Measurements from ENCODE around the gene FUBP3. TPM values are rescaled to one million over a fixed set of nuclear protein-coding genes. Genes with fewer than 3 reads are reported as not detected.

Gene FUBP3
- total and polyA plus RNA-seq, 10 donors: 14.7 to 46.1 (median 30.5) TPM

GRCh38 chr9:130627896-130628792 lies 48.8 kb downstream of the FUBP3 start:
- Histone ChIP-seq H3K27me3 (replicated peaks in 1 of 7) (no peaks in the 10 kb centered on the region), H3K4me1 (no peaks in the 10 kb centered on the region), H3K36me3 (peaks cover 11 to 100% (median 95%) of the 10 kb centered on the region in 6 donors), H3K4me3 (no peak overlapping the region), H3K27ac (no peak overlapping the region), H3K9me3 (no peaks in the 10 kb centered on the region)
- intact Hi-C loops (cut with DNase I; ENCODE audit: low total_unique reads): no loop called here
- DNase-seq: peak; percentile 25
- TF ChIP-seq, protein P1, sequence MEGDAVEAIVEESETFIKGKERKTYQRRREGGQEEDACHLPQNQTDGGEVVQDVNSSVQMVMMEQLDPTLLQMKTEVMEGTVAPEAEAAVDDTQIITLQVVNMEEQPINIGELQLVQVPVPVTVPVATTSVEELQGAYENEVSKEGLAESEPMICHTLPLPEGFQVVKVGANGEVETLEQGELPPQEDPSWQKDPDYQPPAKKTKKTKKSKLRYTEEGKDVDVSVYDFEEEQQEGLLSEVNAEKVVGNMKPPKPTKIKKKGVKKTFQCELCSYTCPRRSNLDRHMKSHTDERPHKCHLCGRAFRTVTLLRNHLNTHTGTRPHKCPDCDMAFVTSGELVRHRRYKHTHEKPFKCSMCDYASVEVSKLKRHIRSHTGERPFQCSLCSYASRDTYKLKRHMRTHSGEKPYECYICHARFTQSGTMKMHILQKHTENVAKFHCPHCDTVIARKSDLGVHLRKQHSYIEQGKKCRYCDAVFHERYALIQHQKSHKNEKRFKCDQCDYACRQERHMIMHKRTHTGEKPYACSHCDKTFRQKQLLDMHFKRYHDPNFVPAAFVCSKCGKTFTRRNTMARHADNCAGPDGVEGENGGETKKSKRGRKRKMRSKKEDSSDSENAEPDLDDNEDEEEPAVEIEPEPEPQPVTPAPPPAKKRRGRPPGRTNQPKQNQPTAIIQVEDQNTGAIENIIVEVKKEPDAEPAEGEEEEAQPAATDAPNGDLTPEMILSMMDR (IDR thresholded peaks at IDR 0.05 in 8 of 11, conservative IDR thresholded peaks at IDR 0.05 in 3 of 11): no peak
- no peak for TF ChIP-seq POLR2A (IDR thresholded peaks at IDR 0.05)
- no peak for TF ChIP-seq POLR2AphosphoS5 (IDR thresholded peaks at IDR 0.05)
- WGBS, 5 donors: 78 to 93% (median 88%) methylated on average over 23 of the region's 23 CpGs

DNA sequence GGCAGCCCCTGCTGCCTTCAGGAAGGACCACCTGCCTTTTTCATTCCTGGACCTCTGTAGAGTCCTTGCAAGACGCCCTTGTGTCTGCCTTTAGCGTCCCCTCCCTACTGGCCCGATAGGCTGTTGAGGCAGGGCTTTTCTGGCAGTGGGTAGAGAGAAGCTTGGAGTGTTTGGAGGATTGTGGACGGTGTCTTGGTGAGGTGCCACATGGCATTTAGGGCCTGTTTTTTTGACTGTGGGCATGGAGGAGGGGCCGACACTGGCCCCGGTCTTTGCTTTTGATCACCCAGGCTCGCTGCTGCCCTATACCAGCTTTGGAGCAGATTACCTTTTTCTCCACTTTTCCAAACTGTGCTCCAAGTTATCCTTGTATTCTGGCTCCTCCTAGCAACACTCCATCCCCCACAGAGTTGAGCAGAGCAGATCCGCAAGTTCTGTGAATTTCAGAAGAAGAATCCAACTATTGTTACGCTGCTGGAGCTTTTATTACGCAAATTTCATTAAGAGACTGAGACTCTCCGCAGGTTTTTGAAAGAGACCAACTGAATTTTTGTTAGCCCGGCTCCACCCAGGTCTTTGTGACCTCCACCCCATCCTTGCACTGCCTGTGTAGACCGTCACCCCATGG lies 50.2 kb downstream of the FUBP3 start:
- WGBS, 5 donors: 92 to 94% (median 94%) methylated on average over 13 of the region's 13 CpGs
- Histone ChIP-seq H3K4me3 (no peak overlapping the region), H3K36me3 (peaks cover 11 to 100% (median 96%) of the 10 kb centered on the region in 6 donors), H3K9me3 (no peaks in the 10 kb centered on the region), H3K27ac (no peak overlapping the region), H3K27me3 (replicated peaks in 1 of 7) (no peaks in the 10 kb centered on the region), H3K4me1 (no peaks in the 10 kb centered on the region)
- intact Hi-C loops (cut with DNase I; ENCODE audit: low total_unique reads): no loop called here
- peak; percentile 44 for DNase-seq
- TF ChIP-seq POLR2AphosphoS5 (IDR thresholded peaks at IDR 0.05) (no peak), POLR2A (IDR thresholded peaks at IDR 0.05) (no peak)
- TF ChIP-seq, protein P1 (IDR thresholded peaks at IDR 0.05 in 8 of 11, conservative IDR thresholded peaks at IDR 0.05 in 3 of 11): no peak

DNA sequence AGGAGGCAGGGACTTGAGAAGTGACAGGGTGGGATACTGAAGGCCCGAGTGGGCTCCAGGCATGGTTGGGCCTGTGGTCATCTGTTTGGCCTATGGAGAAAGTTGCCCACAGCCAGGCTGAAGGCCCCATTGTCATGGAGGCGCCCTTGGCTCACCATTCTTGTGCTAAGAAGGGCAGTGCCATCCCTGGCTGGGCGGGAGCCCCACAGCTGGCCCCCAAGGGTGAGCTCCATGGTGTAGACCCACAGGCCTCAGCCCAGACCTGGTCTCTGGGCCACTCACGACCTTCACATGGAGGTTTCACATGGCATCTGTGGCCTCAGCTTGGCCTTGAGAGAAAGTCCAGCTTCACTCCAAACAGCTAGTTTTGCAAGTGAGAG lies 50.7 kb downstream of the FUBP3 start:
- DNase-seq: peak; percentile 45

More for the DNA sequence above, 50.7 kb downstream of the FUBP3 start:
- intact Hi-C loops (cut with DNase I; ENCODE audit: low total_unique reads): no loop called here
- Histone ChIP-seq H3K4me3 (no peak overlapping the region), H3K4me1 (no peaks in the 10 kb centered on the region), H3K27ac (no peak overlapping the region), H3K27me3 (replicated peaks in 1 of 7) (no peaks in the 10 kb centered on the region), H3K36me3 (peaks cover 11 to 100% (median 96%) of the 10 kb centered on the region in 6 donors), H3K9me3 (no peaks in the 10 kb centered on the region)
- 90 to 99% (median 95%) methylated on average over 2 to 4 of the region's 4 CpGs for WGBS, 5 donors
- TF ChIP-seq, protein P1 (IDR thresholded peaks at IDR 0.05 in 8 of 11, conservative IDR thresholded peaks at IDR 0.05 in 3 of 11): no peak
- no peak for TF ChIP-seq POLR2A (IDR thresholded peaks at IDR 0.05)
- no peak for TF ChIP-seq POLR2AphosphoS5 (IDR thresholded peaks at IDR 0.05)
